HL-60/S4 treated with retinoic acid at 250 ng/mL for 4 days and 3 days (cell line): ENCODE data around the gene SNTB2.
"Not testable (repeated sequence)": the region's sequence is repeated elsewhere in the genome, so short reads cannot be mapped to it uniquely, and the experiment has no call there.

Source experiments
- in situ Hi-C: fragments of 300-500 bp; cut with MboI; formaldehyde crosslinking; loops from 2 replicates; pipeline ENCODE4 v1.7.0; 2022; ENCODE audit warnings: low sequenced_read_pairs

Gene SNTB2

GRCh38 chr16:69233124-69233523 lies 46.2 kb downstream of the SNTB2 start:
- in situ Hi-C loops = no loop called here

GRCh38 chr16:69234460-69234859 lies 47.5 kb downstream of the SNTB2 start:
- in situ Hi-C loops = no loop called here

DNA sequence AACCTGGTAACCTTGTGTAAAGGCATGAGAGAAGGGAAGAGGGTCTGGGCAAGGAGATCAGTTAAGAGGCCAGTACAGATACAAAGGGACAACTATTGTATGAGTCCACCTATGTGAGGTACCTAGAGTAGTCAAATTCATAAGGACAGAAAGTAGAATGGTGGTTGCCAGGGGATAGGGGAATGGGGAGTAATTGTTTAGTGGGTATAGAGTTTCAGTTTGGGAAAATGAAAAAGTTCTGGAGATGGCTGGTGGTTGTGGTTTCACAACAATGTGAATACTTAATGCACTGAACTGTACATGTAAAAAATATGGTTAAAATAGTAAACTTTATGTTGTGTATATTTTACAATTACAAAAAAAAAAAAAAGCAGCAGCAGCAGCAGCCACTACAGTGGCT lies 49.4 kb downstream of the SNTB2 start:
- in situ Hi-C loops = no loop called here

DNA sequence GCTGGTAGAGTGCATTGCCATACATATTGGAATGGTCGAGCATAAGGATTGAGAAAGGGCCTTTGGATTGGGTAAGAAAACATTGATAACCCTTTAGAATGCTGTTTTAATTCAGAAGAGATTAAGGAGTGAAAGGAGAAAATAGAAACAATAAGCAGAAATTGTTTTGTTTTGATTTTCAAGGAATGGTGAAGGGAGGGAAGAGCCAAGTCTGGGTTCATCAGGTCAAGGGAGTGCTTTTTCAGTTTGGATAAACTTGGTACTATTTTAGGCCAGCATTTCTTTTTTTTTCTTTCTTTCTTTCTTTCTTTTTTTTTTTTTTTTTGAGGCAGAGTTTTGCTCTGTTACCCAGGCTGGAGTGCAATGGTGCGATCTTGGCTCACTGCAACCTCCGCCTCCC lies 50.3 kb downstream of the SNTB2 start:
- in situ Hi-C loops = no loop called here

GRCh38 chr16:69239851-69240250 lies 52.9 kb downstream of the SNTB2 start:
- in situ Hi-C loops = no loop called here

DNA sequence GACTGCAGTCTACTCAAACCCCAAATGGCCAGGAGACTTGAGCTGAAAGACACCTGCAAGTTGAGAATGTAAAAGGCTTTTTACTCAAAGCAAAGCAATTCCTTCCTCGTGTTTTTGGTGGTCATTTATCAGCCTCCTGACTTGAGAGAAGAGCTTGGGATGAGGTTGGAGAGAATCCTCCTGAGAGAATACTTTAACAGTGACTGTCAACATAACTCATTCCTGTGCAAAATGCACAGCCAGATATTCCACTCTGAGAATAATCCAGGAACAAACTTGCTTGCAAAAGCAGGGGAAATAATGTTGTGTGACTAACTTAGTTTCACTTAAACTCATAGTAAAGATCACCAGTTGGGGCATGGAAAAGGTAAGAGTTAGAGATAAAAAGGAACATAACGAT lies 53.4 kb downstream of the SNTB2 start:
- in situ Hi-C loops = no loop called here

GRCh38 chr16:69241926-69242325 lies 55.0 kb downstream of the SNTB2 start:
- in situ Hi-C loops = no loop called here

- in situ Hi-C loops = no loop called here
Observed at GRCh38 chr16:69243479-69243878, 56.5 kb downstream of the SNTB2 start.

GRCh38 chr16:69244336-69244735 lies 57.4 kb downstream of the SNTB2 start:
- in situ Hi-C loops = no loop called here

DNA sequence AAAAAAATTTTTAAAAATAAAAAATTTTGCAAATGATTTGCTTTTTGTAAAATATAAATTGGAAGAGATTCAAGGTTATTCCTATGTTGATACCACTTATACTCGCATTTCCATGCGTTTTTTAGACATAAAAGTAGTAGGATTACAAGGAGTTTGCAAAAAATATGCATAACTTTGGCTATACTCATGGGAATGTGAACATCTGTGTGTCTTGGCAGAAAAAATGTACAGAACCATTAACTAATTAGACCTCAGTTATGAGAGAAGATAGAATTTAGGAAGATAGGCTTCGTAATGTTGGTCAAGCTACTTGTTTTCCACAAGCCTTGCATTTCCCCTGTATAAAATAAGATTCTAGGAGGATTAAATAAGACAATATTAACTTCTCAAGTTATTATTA lies 63.1 kb downstream of the SNTB2 start:
- in situ Hi-C loops = no loop called here

DNA sequence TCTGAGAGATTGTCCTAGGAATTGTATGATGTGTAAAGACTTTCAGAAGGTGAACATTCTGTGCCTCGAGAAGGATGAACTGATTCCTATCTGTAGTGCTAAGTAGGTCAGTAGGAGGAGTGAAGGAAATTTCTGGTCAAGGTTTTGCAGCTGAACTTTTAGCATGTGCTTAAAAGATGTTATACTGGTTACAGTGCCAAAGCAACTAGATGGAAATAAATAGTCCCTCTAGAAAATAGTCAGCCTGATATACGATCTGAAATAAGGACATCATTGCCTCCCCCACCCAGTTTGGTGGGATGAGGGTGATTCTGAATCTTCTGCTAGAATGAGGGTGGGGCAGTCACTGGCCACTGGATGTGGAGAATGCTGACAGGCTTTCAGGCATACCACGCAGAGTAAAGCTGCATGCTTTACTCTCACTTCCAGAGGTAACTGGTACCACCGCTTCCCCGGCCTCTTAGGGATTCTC lies 66.9 kb downstream of the SNTB2 start:
- in situ Hi-C loops = no loop called here

- in situ Hi-C loops = not testable (repeated sequence)
Observed at GRCh38 chr16:69259428-69259764, 72.4 kb downstream of the SNTB2 start.

- in situ Hi-C loops = no loop called here
Observed at GRCh38 chr16:69260019-69260418, 73.1 kb downstream of the SNTB2 start.

GRCh38 chr16:69260506-69260905 lies 73.5 kb downstream of the SNTB2 start:
- in situ Hi-C loops = no loop called here

DNA sequence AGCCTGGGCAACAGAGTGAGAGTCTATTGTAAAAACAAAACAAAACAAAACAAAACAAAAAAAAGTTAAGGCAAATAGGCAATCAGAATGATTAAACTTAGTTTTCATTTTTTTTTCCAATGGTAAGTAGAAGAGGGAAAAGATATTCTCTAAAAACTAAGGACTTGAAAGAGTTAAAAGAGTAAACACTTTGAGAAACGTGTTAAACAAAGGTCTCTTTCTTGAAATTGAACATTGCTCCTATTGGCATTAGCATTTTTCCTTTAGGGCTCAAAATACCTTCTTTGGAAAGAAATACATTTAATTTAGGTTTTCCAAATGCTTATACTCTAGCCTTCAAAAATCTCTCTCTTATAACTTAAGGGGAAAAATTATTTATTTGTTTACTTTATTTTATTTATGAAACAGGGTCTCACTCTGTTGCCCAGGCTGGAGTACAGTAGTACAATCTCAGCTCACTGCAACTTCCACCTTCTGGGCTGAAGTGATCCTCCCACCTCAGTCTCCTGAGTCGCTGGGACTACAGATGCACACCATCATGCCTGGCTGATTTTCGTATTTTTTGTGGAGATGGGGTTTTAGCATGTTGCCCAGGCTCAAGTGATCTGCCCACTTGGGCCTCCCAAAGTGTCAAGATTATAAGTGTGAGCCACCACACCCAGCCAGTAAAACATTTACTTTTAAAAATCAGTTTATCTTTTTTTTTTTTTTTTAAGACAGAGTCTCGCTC lies 79.5 kb downstream of the SNTB2 start:
- in situ Hi-C loops = no loop called here

- in situ Hi-C loops = no loop called here
Observed at GRCh38 chr16:69267633-69268032, 80.7 kb downstream of the SNTB2 start.

- in situ Hi-C loops = no loop called here
Observed at GRCh38 chr16:69270395-69270794, 83.4 kb downstream of the SNTB2 start.

- in situ Hi-C loops = no loop called here
Observed at GRCh38 chr16:69270831-69271230, 83.9 kb downstream of the SNTB2 start.

GRCh38 chr16:69273009-69273408 lies 86.0 kb downstream of the SNTB2 start:
- in situ Hi-C loops = no loop called here

DNA sequence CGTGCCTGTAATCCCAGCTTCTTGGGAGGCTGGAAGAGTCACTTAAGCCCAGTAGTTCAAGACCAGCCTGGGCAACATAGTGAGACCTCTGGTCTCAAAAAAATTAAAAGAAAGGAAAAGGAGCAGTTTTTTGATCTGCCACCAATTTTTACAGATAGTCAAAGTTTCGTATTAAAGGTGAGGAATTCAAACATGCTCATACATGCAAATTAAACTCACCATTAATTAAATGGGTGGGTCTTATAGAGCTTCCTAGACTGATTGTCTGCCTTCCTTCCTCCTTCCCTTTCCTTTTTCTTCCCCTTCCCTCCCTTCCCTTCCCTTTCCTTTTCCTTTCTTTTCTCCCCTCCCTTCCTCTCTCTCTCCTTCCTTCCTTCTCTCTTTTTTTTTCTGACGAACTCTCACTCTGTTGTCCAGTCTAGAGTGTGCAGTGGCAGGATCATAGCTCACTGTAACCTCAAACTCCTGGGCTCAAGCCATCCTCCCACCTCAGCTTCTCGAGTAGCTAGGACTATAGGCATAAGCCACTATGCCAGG lies 87.8 kb downstream of the SNTB2 start:
- in situ Hi-C loops = no loop called here

DNA sequence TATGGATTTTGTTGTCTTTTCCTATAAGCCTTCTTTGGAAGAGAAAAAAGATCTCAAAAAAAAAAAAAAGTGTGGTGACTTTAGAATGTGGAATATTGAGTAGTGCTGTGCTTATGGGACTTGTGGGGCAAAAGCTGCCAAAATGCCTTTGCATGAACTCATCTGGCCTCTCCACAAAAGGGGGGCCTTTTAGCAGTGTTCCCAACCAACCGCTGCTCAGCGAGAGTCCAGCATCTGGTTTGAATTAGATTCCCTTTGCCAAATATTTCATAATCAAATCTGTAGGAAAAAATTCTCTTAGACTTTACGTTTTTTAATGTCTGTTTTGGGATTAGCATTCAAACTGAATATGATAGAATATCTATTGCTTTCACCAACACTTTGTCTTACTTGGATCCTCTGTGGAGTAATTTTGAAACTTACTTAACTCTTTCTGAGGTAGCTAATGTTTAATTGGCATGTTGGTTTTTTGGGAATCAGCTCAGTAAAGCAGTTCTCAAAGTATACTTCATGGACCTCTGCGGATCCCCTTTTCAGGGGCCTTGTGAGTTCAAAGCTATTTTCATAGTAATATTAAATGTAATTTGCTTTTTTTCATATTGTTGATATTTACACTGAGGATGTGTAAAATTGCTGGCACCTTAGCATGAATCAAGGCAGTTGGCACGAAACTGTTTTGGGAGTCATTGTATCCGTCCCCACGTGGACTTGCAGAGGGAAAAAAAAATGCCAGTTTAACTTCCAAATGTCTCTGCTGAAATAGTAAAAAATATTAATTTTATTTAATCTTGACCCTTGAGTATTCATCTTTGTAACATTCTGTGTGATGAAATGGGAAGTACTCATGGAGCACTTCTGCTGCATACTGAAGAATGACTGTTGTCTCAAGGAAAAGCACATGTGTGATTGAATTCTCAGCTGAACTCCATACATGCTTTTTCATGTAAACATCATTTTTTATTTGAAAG lies 89.5 kb downstream of the SNTB2 start:
- in situ Hi-C loops = no loop called here

- in situ Hi-C loops = no loop called here
Observed at GRCh38 chr16:69277413-69277812, 90.4 kb downstream of the SNTB2 start.
